Endodermal cell (in vitro differentiated cells): ENCODE measurements around the gene ZFYVE26. TPM values are rescaled to one million over a fixed set of nuclear protein-coding genes. Genes with fewer than 3 reads are reported as not detected.

Source experiments
- DNase-seq: peaks from one replicate; pipeline ENCODE4 v3.0.0-alpha.2; 2017
- H3K27ac ChIP-seq: 2 replicates; pipeline ENCODE4 v1.5.1; 2013; ENCODE audit warnings: mild to moderate bottlenecking, low read depth, low read length, moderate library complexity
- H3K27me3 ChIP-seq: 2 replicates; pipeline ENCODE4 v1.6.1; 2013; ENCODE audit warnings: mild to moderate bottlenecking, low read length, moderate library complexity; ENCODE audit not compliant: insufficient read depth, control insufficient read depth, poor library complexity, severe bottlenecking
- H3K36me3 ChIP-seq: 2 replicates; pipeline ENCODE4 v1.7.0; 2013; ENCODE audit warnings: mild to moderate bottlenecking, low read length, moderate library complexity; ENCODE audit not compliant: control insufficient read depth, insufficient read depth
- H3K4me1 ChIP-seq: one replicate; pipeline ENCODE4 v1.7.0; 2013; ENCODE audit warnings: low read length; ENCODE audit not compliant: control insufficient read depth, insufficient read depth
- H3K4me3 ChIP-seq: 2 replicates; pipeline ENCODE4 v1.5.1; 2013; ENCODE audit warnings: mild to moderate bottlenecking, low read length, moderate library complexity
- H3K9ac ChIP-seq: 2 replicates; pipeline ENCODE4 v1.6.1; 2013; ENCODE audit warnings: mild to moderate bottlenecking, low read length, moderate library complexity; ENCODE audit not compliant: poor library complexity, severe bottlenecking; ENCODE audit errors: extremely low read depth
- H3K9me3 ChIP-seq: 2 replicates; pipeline ENCODE4 v1.6.1; 2013; ENCODE audit warnings: mild to moderate bottlenecking, low read length, moderate library complexity; ENCODE audit not compliant: control insufficient read depth
- H3K27ac Mint-ChIP-seq: 2 replicates; pipeline ENCODE4 v1.8.0; 2020; ENCODE audit warnings: mixed read lengths
- H3K27me3 Mint-ChIP-seq: 2 replicates; pipeline ENCODE4 v1.8.0; 2021; ENCODE audit warnings: mild to moderate bottlenecking, mixed read lengths; ENCODE audit not compliant: insufficient read depth
- H3K36me3 Mint-ChIP-seq: 2 replicates; pipeline ENCODE4 v1.8.0; 2020; ENCODE audit warnings: low read depth, mixed read lengths
- H3K4me1 Mint-ChIP-seq: 2 replicates; pipeline ENCODE4 v1.8.0; 2020; ENCODE audit warnings: mixed read lengths
- H3K4me3 Mint-ChIP-seq: 2 replicates; pipeline ENCODE4 v1.8.0; 2020; ENCODE audit warnings: mild to moderate bottlenecking, moderate library complexity, mixed read lengths
- H3K9me3 Mint-ChIP-seq: 2 replicates; pipeline ENCODE4 v1.8.0; 2020; ENCODE audit warnings: mild to moderate bottlenecking, mixed read lengths
- WGBS, 2 experiments: methylation state at CpG; one replicate each; pipeline versions ENCODE4 v1.1.5 to v1.1.7; 2013; ENCODE audit warnings: missing lambda C conversion rate in 2 of 2, mixed read lengths in 1 of 2; ENCODE audit not compliant: insufficient coverage in 1 of 2, insufficient read length in 1 of 2; 5-methylcytosine and 5-hydroxymethylcytosine counted together
- total RNA-seq, 2 donors: library from RNA; stranded (reverse); fragmentation: NEBNext Ultra II Directional in 1 of 2; extraction: Animal tissue kit (Norgen Biotek cat#: 25700) in 1 of 2; gene quantifications; 2 replicates in 1 of 2; 3 replicates in 1 of 2; pipeline ENCODE4 v1.2.1, GENCODE V29; 2021
- TF ChIP-seq, protein P1 (sequence below): fragments of 200-600 bp; sonication (generic); conservative IDR thresholded peaks from 2 replicates; pipeline ENCODE4 v1.5.0; 2021; ENCODE audit warnings: antibody characterized with exemption, mild to moderate bottlenecking

Gene ZFYVE26
- total RNA-seq, 2 donors from 2014 or later: 27.4 to 29.4 TPM

DNA sequence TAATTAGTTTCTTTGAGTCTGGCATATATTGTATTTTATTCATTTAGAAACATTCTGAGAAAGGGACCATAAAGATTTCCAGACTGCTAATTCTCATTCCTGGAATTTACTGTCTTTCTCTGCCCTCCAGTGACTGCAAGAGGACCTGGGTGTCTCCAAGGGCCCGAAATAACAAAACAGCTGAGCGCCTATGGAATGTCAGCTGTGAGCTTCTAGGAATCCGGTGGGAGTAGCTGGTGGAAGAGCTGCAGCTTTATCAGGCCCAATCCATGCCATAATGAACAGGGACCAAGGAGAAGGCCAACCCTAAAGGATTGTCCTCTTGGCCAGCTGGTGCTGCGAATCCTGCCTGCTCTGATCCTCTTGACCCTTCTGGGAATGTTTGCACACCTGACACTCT lies 82.8 kb downstream of the ZFYVE26 start:
- Histone ChIP-seq H3K4me3 (no peak overlapping the region), H3K9ac (no peak overlapping the region), H3K4me1 (no peaks in the 10 kb centered on the region), H3K27ac (no peak overlapping the region), H3K36me3 (no peaks in the 10 kb centered on the region), H3K9me3 (no peaks in the 10 kb centered on the region), H3K27me3 (no peaks in the 10 kb centered on the region)
- WGBS, 2 experiments: 92 to 95% methylated on average over 4 of the region's 4 CpGs
- no peaks in the 10 kb centered on the region for H3K36me3 Mint-ChIP-seq
- no peak for DNase-seq
- TF ChIP-seq, protein P1, sequence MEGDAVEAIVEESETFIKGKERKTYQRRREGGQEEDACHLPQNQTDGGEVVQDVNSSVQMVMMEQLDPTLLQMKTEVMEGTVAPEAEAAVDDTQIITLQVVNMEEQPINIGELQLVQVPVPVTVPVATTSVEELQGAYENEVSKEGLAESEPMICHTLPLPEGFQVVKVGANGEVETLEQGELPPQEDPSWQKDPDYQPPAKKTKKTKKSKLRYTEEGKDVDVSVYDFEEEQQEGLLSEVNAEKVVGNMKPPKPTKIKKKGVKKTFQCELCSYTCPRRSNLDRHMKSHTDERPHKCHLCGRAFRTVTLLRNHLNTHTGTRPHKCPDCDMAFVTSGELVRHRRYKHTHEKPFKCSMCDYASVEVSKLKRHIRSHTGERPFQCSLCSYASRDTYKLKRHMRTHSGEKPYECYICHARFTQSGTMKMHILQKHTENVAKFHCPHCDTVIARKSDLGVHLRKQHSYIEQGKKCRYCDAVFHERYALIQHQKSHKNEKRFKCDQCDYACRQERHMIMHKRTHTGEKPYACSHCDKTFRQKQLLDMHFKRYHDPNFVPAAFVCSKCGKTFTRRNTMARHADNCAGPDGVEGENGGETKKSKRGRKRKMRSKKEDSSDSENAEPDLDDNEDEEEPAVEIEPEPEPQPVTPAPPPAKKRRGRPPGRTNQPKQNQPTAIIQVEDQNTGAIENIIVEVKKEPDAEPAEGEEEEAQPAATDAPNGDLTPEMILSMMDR: no peak
- no peak overlapping the region for H3K27ac Mint-ChIP-seq
- H3K4me1 Mint-ChIP-seq: peaks cover 12% of the 10 kb centered on the region
- H3K9me3 Mint-ChIP-seq: no peaks in the 10 kb centered on the region
- H3K27me3 Mint-ChIP-seq: no peaks in the 10 kb centered on the region
- no peak overlapping the region for H3K4me3 Mint-ChIP-seq

DNA sequence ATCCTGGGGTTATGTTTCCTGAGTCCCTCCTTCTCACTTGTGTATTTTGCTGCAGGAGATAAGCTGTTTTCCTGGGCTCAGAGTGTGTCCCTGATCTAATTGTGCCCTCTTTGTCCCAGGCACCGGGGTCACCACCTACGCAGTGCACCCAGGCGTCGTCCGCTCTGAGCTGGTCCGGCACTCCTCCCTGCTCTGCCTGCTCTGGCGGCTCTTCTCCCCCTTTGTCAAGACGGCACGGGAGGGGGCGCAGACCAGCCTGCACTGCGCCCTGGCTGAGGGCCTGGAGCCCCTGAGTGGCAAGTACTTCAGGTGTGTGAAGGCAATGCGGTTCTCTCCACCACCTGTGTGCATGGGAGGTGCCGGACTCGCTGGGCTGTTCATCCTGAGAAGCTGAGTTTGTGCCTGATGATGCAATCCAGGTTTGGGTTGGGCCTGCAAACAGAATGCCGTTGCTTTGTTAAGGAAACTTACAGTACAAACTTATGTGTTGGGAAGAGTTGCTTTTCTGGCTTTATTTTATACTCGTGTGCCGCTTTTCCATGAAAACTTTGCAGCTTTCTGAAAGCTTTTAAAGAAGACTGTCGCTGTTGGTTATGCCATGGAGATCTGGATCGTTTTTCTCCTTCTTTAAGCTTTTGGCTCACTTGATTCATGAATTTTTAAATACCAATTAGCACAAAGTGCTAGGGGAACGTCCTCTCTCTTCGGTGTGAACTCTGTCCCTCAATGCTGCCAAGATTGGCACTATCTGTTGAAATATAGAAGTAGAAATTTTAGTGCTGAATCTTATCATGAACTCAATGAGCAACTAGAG lies 87.1 kb downstream of the ZFYVE26 start:
- Histone ChIP-seq H3K9ac (no peak overlapping the region), H3K36me3 (no peaks in the 10 kb centered on the region), H3K4me3 (no peak overlapping the region), H3K27me3 (no peaks in the 10 kb centered on the region), H3K9me3 (peaks cover 4% of the 10 kb centered on the region), H3K4me1 (no peaks in the 10 kb centered on the region), H3K27ac (no peak overlapping the region)
- H3K36me3 Mint-ChIP-seq: no peaks in the 10 kb centered on the region
- 61 to 78% methylated on average over 16 to 21 of the region's 21 CpGs for WGBS, 2 experiments
- H3K27ac Mint-ChIP-seq: no peak overlapping the region
- no peak overlapping the region for H3K4me3 Mint-ChIP-seq
- H3K4me1 Mint-ChIP-seq: peaks cover 13% of the 10 kb centered on the region
- H3K9me3 Mint-ChIP-seq: peaks cover 8% of the 10 kb centered on the region
- H3K27me3 Mint-ChIP-seq: peaks cover 6% of the 10 kb centered on the region
- peak; percentile 86 for DNase-seq
- TF ChIP-seq, protein P1: no peak

DNA sequence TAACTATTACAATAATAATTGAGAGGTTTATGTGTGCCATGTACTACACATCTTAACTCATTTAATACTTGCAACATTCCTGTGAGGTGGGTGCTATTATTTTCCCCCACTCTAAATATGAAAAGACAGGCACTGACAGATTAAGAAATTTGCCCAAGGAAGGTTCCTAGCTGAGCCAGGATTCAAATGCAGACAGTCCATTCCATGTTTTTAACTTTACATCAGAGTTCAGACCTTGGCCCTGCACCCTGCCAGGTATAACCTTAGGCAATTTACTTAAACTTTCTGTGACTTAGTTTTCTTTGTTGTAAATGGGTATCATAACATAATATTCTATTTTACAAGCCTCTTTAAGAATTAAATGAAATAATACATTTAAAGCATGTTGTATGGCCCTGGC lies 88.1 kb downstream of the ZFYVE26 start:
- no peak overlapping the region for H3K9ac ChIP-seq
- no peaks in the 10 kb centered on the region for H3K27me3 ChIP-seq
- Mint-ChIP-seq H3K27me3 (peaks cover 11% of the 10 kb centered on the region), H3K27ac (no peak overlapping the region), H3K36me3 (no peaks in the 10 kb centered on the region), H3K4me3 (no peak overlapping the region), H3K4me1 (peaks cover 13% of the 10 kb centered on the region), H3K9me3 (peaks cover 8% of the 10 kb centered on the region)
- no peaks in the 10 kb centered on the region for H3K4me1 ChIP-seq
- DNase-seq: no peak
- H3K36me3 ChIP-seq: no peaks in the 10 kb centered on the region
- H3K27ac ChIP-seq: no peak overlapping the region
- no peak overlapping the region for H3K4me3 ChIP-seq
- H3K9me3 ChIP-seq: peaks cover 4% of the 10 kb centered on the region
- TF ChIP-seq, protein P1: no peak
